ENCODE data around the gene AREG. TPM values are rescaled to one million over a fixed set of nuclear protein-coding genes. Genes with fewer than 3 reads are reported as not detected.

Gene AREG
- total RNA-seq, 4 donors from 2014 or later: 0.63 to 2.6 (median 1.2) TPM

DNA sequence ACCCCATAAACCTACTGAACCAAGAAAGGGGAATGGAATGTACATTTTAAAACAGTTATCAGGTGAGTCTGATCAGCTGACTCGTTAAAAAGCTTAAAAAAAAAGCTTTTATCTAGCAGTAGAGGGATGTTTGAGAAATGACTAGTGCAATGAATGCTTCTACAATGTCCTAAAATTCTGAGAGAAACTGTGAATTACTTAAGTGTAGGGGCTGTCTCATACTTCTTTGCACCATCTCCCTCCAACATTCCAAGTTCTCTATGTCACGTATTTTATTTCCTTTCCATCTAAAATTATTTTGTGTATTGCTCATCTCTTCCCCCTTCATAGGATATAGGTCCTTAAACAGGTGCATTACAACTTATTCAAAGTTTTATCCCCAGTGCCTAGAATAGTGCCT is 11.9 kb upstream of the AREG start:
- 75 to 81% methylated on average over 2 of the region's 2 CpGs for WGBS, 2 donors
- intact Hi-C loops (cut with DNase I): no loop called here
- no peaks in the 10 kb centered on the region for H3K36me3 ChIP-seq
- H3K27me3 ChIP-seq: no peaks in the 10 kb centered on the region
- H3K9me3 ChIP-seq: no peaks in the 10 kb centered on the region
- no peak for TF ChIP-seq POLR2A (IDR thresholded peaks at IDR 0.05)
- TF ChIP-seq, protein P1, sequence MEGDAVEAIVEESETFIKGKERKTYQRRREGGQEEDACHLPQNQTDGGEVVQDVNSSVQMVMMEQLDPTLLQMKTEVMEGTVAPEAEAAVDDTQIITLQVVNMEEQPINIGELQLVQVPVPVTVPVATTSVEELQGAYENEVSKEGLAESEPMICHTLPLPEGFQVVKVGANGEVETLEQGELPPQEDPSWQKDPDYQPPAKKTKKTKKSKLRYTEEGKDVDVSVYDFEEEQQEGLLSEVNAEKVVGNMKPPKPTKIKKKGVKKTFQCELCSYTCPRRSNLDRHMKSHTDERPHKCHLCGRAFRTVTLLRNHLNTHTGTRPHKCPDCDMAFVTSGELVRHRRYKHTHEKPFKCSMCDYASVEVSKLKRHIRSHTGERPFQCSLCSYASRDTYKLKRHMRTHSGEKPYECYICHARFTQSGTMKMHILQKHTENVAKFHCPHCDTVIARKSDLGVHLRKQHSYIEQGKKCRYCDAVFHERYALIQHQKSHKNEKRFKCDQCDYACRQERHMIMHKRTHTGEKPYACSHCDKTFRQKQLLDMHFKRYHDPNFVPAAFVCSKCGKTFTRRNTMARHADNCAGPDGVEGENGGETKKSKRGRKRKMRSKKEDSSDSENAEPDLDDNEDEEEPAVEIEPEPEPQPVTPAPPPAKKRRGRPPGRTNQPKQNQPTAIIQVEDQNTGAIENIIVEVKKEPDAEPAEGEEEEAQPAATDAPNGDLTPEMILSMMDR (IDR thresholded peaks at IDR 0.05): no peak
- no peak overlapping the region for H3K4me3 ChIP-seq (replicated peaks in 1 of 3)
- no peaks in the 10 kb centered on the region for H3K4me1 ChIP-seq
- no peak overlapping the region for H3K27ac ChIP-seq
- DNase-seq: no peak

DNA sequence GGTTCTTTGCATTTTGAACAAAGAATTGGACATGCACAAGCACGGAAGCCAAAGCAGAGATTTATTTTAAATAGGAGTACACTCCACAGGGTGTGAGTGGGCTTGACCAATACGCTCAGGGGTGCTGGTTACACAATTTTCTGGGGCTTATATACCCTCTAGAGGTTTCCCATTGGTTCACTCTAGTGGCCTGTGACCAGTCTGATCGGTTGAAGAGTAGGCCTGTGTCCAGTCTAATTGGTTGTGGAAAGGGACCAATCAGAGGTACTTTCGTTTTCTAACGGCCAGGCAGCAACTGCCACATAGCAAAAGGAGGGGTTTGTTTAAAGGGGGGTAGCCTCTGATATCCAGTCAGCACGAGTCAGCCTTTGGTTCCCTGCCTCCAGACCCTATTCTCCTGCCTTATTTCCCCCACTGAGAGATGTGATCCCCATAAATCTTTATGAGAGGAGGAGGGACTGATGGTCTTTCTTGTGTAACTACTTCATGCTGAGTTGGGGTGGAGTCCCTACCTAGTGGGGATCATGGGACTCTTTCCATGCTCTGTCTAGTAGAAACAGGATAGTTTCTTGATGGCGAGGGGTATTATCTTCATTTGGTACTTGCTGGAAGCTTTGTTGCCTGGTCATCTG is 11.3 kb upstream of the AREG start:
- Histone ChIP-seq H3K4me1 (no peaks in the 10 kb centered on the region), H3K36me3 (no peaks in the 10 kb centered on the region), H3K9me3 (no peaks in the 10 kb centered on the region), H3K4me3 (replicated peaks in 1 of 3) (no peak overlapping the region), H3K27ac (no peak overlapping the region), H3K27me3 (no peaks in the 10 kb centered on the region)
- TF ChIP-seq, protein P1 (IDR thresholded peaks at IDR 0.05): no peak
- TF ChIP-seq POLR2A (IDR thresholded peaks at IDR 0.05): no peak
- DNase-seq: no peak
- 87 to 95% methylated on average over 6 to 7 of the region's 7 CpGs for WGBS, 2 donors
- intact Hi-C loops (cut with DNase I): no loop called here

- H3K36me3 ChIP-seq: no peaks in the 10 kb centered on the region
- no peak for DNase-seq
- intact Hi-C loops (cut with DNase I): no loop called here
- no peak overlapping the region for H3K27ac ChIP-seq
- H3K4me1 ChIP-seq: no peaks in the 10 kb centered on the region
- no peaks in the 10 kb centered on the region for H3K9me3 ChIP-seq
- no peak for TF ChIP-seq POLR2A (IDR thresholded peaks at IDR 0.05)
- TF ChIP-seq, protein P1 (IDR thresholded peaks at IDR 0.05): no peak
- H3K4me3 ChIP-seq (replicated peaks in 1 of 3): no peak overlapping the region
- H3K27me3 ChIP-seq: no peaks in the 10 kb centered on the region
- WGBS, 2 donors: 60 to 77% methylated on average over 1 of the region's 1 CpG
These were observed 9.6 kb upstream of the AREG start for GRCh38 chr4:74435296-74435695.

GRCh38 chr4:74437866-74438265 is 7.1 kb upstream of the AREG start:
- DNase-seq: no peak
- no peak for TF ChIP-seq POLR2A (IDR thresholded peaks at IDR 0.05)
- TF ChIP-seq, protein P1 (IDR thresholded peaks at IDR 0.05): no peak
- intact Hi-C loops (cut with DNase I): no loop called here
- no peak overlapping the region for H3K27ac ChIP-seq
- no peaks in the 10 kb centered on the region for H3K36me3 ChIP-seq
- no peaks in the 10 kb centered on the region for H3K9me3 ChIP-seq
- H3K27me3 ChIP-seq: no peaks in the 10 kb centered on the region
- no peaks in the 10 kb centered on the region for H3K4me1 ChIP-seq
- 92 to 97% methylated on average over 3 of the region's 3 CpGs for WGBS, 2 donors
- H3K4me3 ChIP-seq (replicated peaks in 1 of 3): no peak overlapping the region

GRCh38 chr4:74438661-74439060 is 6.3 kb upstream of the AREG start:
- Histone ChIP-seq H3K4me1 (no peaks in the 10 kb centered on the region), H3K27me3 (no peaks in the 10 kb centered on the region), H3K9me3 (no peaks in the 10 kb centered on the region), H3K4me3 (replicated peaks in 1 of 3) (no peak overlapping the region), H3K27ac (no peak overlapping the region), H3K36me3 (no peaks in the 10 kb centered on the region)
- intact Hi-C loops (cut with DNase I): no loop called here
- TF ChIP-seq, protein P1 (IDR thresholded peaks at IDR 0.05): no peak
- TF ChIP-seq POLR2A (IDR thresholded peaks at IDR 0.05): no peak
- DNase-seq: no peak
- WGBS, 2 donors: 100% methylated on average over 1 of the region's 1 CpG

All from thyroid gland (tissue), 4 donors.